ENCODE data around the gene HFE.
A peak's percentile ranks its signal among the peaks of the same experiment; 100 is the strongest.
"Not testable (repeated sequence)": the region's sequence is repeated elsewhere in the genome, so short reads cannot be mapped to it uniquely, and the experiment has no call there.

Gene HFE

GRCh38 chr6:26105842-26106241 lies 18.6 kb downstream of the HFE start:
- Histone ChIP-seq H4K20me1 (no peaks in the 10 kb centered on the region), H3K4me3 (no peak overlapping the region), H3K9me3 (peaks cover 33% of the 10 kb centered on the region), H3K4me1 (peaks cover 17% of the 10 kb centered on the region), H3K27ac (no peak overlapping the region), H3K9ac (no peak overlapping the region), H3K4me2 (no peak overlapping the region), H3K27me3 (no peaks in the 10 kb centered on the region), H3K36me3 (0 out of 2 replicates have a peak, but pooled peaks cover 6% of the 10 kb centered on the region)
- no peak for TF ChIP-seq Cebpa-rat (IDR thresholded peaks at IDR 0.05)

GRCh38 chr6:26107935-26108334 lies 20.7 kb downstream of the HFE start:
- Histone ChIP-seq H3K36me3 (0 out of 2 replicates have a peak, but pooled peaks cover 6% of the 10 kb centered on the region), H3K4me1 (peaks cover 14% of the 10 kb centered on the region), H3K4me3 (peak overlapping the region; percentile 5; the same call in 1 of the 2 replicates), H3K27me3 (no peaks in the 10 kb centered on the region), H4K20me1 (no peaks in the 10 kb centered on the region), H3K4me2 (no peak overlapping the region), H3K9me3 (peaks cover 33% of the 10 kb centered on the region), H3K27ac (no peak overlapping the region), H3K9ac (no peak overlapping the region)
- TF ChIP-seq Cebpa-rat (IDR thresholded peaks at IDR 0.05), result no peak

GRCh38 chr6:26109772-26110171 lies 22.5 kb downstream of the HFE start:
- H4K20me1 ChIP-seq, result no peaks in the 10 kb centered on the region
- H3K4me1 ChIP-seq, result peaks cover 2% of the 10 kb centered on the region
- H3K36me3 ChIP-seq, result 0 out of 2 replicates have a peak, but pooled peaks cover 6% of the 10 kb centered on the region
- H3K9me3 ChIP-seq, result peaks cover 32% of the 10 kb centered on the region
- no peaks in the 10 kb centered on the region for H3K27me3 ChIP-seq
- no peak for TF ChIP-seq Cebpa-rat (IDR thresholded peaks at IDR 0.05)
- H3K4me3 ChIP-seq, result no peak overlapping the region
- no peak overlapping the region for H3K27ac ChIP-seq
- no peak overlapping the region for H3K9ac ChIP-seq
- H3K4me2 ChIP-seq, result no peak overlapping the region

GRCh38 chr6:26113570-26113969 lies 26.3 kb downstream of the HFE start:
- no peak overlapping the region for H3K4me2 ChIP-seq
- TF ChIP-seq Cebpa-rat (IDR thresholded peaks at IDR 0.05), result no peak
- H3K4me3 ChIP-seq, result no peak overlapping the region
- H3K27me3 ChIP-seq, result no peaks in the 10 kb centered on the region
- H3K36me3 ChIP-seq, result no peaks in the 10 kb centered on the region
- no peak overlapping the region for H3K9ac ChIP-seq
- no peaks in the 10 kb centered on the region for H3K4me1 ChIP-seq
- H3K27ac ChIP-seq, result no peak overlapping the region
- no peaks in the 10 kb centered on the region for H4K20me1 ChIP-seq
- peaks cover 3% of the 10 kb centered on the region; the same call in 1 of the 2 replicates for H3K9me3 ChIP-seq

GRCh38 chr6:26115226-26115625 lies 28.0 kb downstream of the HFE start:
- no peaks in the 10 kb centered on the region for H3K27me3 ChIP-seq
- H3K27ac ChIP-seq, result no peak overlapping the region
- H3K4me3 ChIP-seq, result no peak overlapping the region
- TF ChIP-seq Cebpa-rat (IDR thresholded peaks at IDR 0.05), result no peak
- no peaks in the 10 kb centered on the region for H3K4me1 ChIP-seq
- H3K4me2 ChIP-seq, result no peak overlapping the region
- no peaks in the 10 kb centered on the region for H3K9me3 ChIP-seq
- no peaks in the 10 kb centered on the region for H4K20me1 ChIP-seq
- no peak overlapping the region for H3K9ac ChIP-seq
- no peaks in the 10 kb centered on the region for H3K36me3 ChIP-seq

GRCh38 chr6:26116267-26116666 lies 29.0 kb downstream of the HFE start:
- Histone ChIP-seq H3K4me1 (0 out of 2 replicates have a peak, but pooled peaks cover 1% of the 10 kb centered on the region), H3K27ac (no peak overlapping the region), H3K9me3 (no peaks in the 10 kb centered on the region), H3K9ac (no peak overlapping the region), H3K36me3 (no peaks in the 10 kb centered on the region), H3K4me3 (no peak overlapping the region), H4K20me1 (no peaks in the 10 kb centered on the region), H3K27me3 (no peaks in the 10 kb centered on the region), H3K4me2 (no peak overlapping the region)
- TF ChIP-seq Cebpa-rat (IDR thresholded peaks at IDR 0.05), result no peak

- no peaks in the 10 kb centered on the region for H3K27me3 ChIP-seq
- no peaks in the 10 kb centered on the region for H3K9me3 ChIP-seq
- no peak overlapping the region for H3K4me2 ChIP-seq
- no peak overlapping the region for H3K27ac ChIP-seq
- H3K9ac ChIP-seq, result no peak overlapping the region
- H3K4me1 ChIP-seq, result peaks cover 15% of the 10 kb centered on the region
- peaks cover under 1% of the 10 kb centered on the region; the same call in 1 of the 2 replicates for H4K20me1 ChIP-seq
- no peak for TF ChIP-seq Cebpa-rat (IDR thresholded peaks at IDR 0.05)
- H3K4me3 ChIP-seq, result no peak overlapping the region
- H3K36me3 ChIP-seq, result no peaks in the 10 kb centered on the region
Measured at GRCh38 chr6:26118999-26119398, 31.8 kb downstream of the HFE start.

- not testable (repeated sequence) for H3K27ac ChIP-seq, H3K27me3 ChIP-seq, H3K4me2 ChIP-seq, H3K9me3 ChIP-seq, H3K36me3 ChIP-seq, H3K4me3 ChIP-seq, H3K9ac ChIP-seq
- Histone ChIP-seq H3K4me1 (peaks cover 15% of the 10 kb centered on the region), H4K20me1 (peaks cover 11% of the 10 kb centered on the region)
Measured at GRCh38 chr6:26120115-26120514, 32.9 kb downstream of the HFE start.

- Histone ChIP-seq H3K9ac (no peak overlapping the region), H4K20me1 (peaks cover 18% of the 10 kb centered on the region), H3K27me3 (no peaks in the 10 kb centered on the region), H3K4me2 (no peak overlapping the region), H3K9me3 (no peaks in the 10 kb centered on the region), H3K36me3 (no peaks in the 10 kb centered on the region), H3K27ac (peak overlapping the region; percentile 94; the same call in 1 of the 2 replicates), H3K4me3 (no peak overlapping the region), H3K4me1 (peaks cover 15% of the 10 kb centered on the region)
- TF ChIP-seq Cebpa-rat (IDR thresholded peaks at IDR 0.05), result no peak
Measured at GRCh38 chr6:26120807-26121140, 33.5 kb downstream of the HFE start.

- H3K4me3 ChIP-seq, result no peak overlapping the region
- H3K4me2 ChIP-seq, result peak overlapping the region; percentile 71
- H3K27me3 ChIP-seq, result no peaks in the 10 kb centered on the region
- peak overlapping the region; percentile 94 for H3K27ac ChIP-seq
- no peaks in the 10 kb centered on the region for H3K9me3 ChIP-seq
- TF ChIP-seq Cebpa-rat (IDR thresholded peaks at IDR 0.05), result no peak
- no peaks in the 10 kb centered on the region for H3K36me3 ChIP-seq
- H3K9ac ChIP-seq, result no peak overlapping the region
- H4K20me1 ChIP-seq, result peaks cover 24% of the 10 kb centered on the region
- H3K4me1 ChIP-seq, result peaks cover 15% of the 10 kb centered on the region
Measured at GRCh38 chr6:26121141-26122004, 34.1 kb downstream of the HFE start.

All from BLaER1 (cell line).